Skin of body (tissue), 2 donors: ENCODE data around the gene HSFX3. TPM values are rescaled to one million over a fixed set of nuclear protein-coding genes. Genes with fewer than 3 reads are reported as not detected.
"Not testable (repeated sequence)": the region's sequence is repeated elsewhere in the genome, so short reads cannot be mapped to it uniquely, and the experiment has no call there.

Source experiments
- DNase-seq: peaks from one replicate; lab custom pipeline; 2025; lab: John Stamatoyannopoulos, UW
- total RNA-seq: library from RNA; depleted of rRNA; stranded (reverse); fragments of >200 nt; gene quantifications from one replicate; pipeline ENCODE4 v1.2.3, GENCODE V29; 2014

HSFX3 gene
- total RNA-seq, 1 donor from 2014 or later = not detected

GRCh38 chrX:149518236-149518635 is 31.5 kb downstream of the HSFX3 start:
- no peak for DNase-seq

- no peak for DNase-seq
These were observed 32.4 kb downstream of the HSFX3 start for GRCh38 chrX:149517308-149517707.

DNA sequence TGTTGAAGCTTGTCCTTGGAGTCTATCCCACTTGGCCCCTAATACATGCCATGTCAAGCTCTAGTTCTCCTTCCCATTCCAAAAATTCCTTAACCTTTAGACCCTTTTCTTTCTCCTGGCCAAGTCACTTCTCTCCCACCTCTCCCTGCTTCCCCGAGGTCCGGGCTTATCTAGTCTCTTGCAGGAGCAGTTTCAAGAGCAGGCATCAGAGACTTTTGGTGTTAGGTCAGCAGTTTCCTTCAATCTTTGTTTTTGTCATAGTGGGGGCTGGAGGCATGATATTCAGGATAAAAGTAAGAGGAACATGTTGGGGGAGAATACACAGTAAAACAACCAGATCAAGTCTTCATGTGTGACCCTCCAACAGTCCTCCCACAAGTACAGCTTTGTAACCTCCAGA is 33.1 kb downstream of the HSFX3 start:
- DNase-seq = no peak

DNA sequence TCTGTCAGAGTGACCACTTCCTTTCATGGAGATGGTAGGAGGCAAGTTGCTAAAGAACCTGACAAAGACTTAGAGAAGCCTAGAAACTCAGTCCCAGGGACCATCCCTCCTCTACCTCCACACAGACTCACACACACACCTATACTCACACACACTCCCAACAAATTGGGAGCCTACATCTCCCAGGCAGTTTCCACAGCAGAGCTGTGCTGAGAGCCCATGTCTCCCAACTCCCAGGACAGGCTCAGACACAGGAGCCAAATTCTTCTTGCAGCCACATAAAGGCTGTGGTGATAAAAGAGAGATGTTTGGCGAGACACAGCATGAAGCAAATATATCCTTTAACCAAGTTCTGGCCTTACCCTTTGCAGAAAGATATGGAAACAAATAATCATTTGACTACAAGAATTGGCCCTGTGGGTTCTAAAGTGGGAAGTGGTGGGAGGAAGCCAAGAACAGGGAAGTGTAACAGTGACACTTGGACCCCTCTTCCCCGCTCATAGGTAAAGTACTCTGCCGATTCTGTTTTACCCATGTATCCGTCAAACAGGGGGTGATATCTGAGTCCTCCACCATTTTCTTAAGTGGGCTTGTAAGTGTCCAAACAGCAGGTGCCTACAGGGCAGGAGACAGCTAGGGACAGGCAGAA is 33.6 kb downstream of the HSFX3 start:
- DNase-seq = no peak

DNA sequence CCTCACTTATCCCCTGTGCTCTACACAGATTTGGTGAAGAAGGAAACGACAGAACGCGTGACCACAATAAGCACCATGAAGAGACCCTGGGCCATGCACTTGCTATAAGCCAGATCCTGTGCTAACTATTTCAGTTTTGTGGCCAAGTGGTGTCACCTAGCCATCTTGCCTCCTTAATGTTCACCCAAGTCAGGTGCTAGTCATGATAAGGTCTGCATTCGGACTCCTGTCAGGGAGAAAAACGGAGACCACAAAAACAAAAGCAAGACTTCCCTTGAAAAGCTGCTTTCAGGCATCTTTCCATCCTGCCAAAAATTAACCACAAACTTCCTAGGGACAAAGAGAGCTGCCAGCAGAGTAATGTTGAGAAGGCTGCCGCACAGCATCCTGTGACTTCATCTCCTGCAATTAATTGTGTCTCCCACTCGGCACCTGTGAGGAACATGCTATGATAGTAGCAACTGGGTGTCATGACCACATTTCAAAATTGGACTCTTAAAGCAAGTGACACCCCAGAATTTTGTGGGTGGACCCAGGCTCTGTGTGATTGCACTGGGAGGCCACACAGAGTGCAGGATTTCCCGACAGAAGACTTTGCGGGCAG is 35.8 kb downstream of the HSFX3 start:
- no peak for DNase-seq

GRCh38 chrX:149512225-149512885 is 37.4 kb downstream of the HSFX3 start:
- no peak for DNase-seq

DNA sequence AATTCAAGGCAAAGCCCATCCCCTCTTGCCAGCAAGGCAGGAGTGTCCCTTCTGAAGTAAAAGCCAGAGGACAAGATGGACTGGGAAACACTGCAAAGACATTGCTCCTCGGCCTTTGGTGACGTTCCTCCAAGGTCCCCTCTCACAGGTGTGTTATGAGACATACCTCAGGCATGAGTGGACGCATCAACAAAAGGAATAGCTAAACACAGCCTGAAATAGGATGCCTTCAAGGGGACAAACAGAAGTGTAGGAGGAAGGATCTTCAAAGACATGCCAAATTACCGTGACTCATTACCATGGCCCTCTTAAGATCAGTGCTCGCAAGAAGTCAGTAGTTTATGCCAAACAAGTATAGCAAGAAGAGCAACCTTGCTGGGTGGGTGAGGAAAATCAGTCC is 38.6 kb downstream of the HSFX3 start:
- no peak for DNase-seq

DNA sequence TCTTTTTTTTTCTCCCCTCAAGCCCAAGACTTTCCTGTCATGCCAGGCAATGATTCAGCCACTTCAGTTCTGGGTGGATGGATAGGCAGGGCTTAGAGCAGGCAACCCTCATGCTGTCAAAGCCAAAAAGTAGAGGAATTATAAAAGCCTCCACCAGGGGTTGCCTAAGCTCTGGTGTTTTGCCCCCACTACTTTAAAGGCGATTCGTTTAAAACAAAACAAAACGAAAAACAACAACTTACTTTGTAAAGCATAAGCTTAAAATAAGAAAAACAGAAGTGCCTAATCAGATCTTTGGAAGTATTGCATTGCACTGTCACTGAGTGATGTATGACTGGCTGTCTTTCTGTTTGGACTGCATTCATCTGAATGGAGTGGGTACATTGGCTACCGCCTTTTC is 39.3 kb downstream of the HSFX3 start:
- DNase-seq = no peak

DNA sequence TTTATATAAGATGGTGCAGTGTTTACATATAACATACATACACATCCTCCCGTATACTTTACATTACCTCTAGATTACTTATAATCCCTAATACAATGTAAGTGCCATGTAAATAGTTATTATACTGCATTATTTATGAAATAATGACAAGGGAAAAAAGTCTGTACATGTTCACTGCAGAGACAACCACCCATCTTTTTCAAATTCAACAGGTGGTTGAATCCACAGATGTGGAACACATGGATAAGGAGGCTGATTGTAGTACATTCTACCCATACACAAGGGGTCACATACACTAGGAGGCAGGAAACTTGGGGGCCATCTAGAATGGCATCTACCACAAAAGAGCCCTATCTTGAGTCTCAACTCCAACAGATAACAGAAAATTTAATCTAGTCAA is 41.3 kb downstream of the HSFX3 start:
- DNase-seq = no peak

- no peak for DNase-seq
These were observed 43.4 kb downstream of the HSFX3 start for GRCh38 chrX:149506349-149506748.

- DNase-seq = no peak
These were observed 44.1 kb downstream of the HSFX3 start for GRCh38 chrX:149505671-149506070.

GRCh38 chrX:149504915-149505651 is 44.6 kb downstream of the HSFX3 start, which contains the start of gene IDS:
IDS (minus strand) TSS chrX:149505306; CDS start chrX:149505137, 169 bp downstream.
- DNase-seq = peak; percentile 77

DNA sequence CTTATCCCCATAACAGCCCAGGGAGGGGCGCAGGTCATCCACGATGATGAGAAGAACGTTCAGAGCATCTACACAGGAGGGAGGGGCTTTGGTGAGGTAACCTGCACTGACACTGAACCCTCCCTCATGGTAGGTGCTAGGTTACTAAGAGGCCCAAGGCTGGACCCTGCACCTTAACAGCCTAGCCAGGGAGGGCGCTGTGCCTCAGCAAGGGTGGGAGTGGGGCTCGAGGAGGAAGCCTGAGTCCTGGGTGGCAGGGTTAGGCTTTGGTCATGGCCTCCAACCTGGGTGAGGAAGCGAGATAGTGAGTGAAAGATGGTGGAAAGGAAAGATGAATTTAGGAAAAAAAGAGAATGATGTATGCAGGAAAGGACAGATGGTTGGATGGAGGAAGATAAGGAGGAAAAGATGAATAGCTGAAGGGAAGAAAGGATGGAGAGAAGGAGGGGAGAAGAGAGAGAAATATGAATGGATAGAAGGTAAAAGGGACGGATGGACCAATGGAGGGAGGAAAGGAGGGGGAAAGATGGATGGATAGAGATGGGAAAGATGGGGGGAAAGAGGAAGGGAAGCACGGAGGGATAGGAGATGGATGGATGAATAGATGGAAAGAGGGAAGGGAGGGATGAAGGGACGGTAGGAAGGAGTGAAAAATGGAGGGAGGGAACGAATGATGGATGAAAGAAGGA is 45.4 kb downstream of the HSFX3 start:
- no peak for DNase-seq

GRCh38 chrX:149503446-149503845 is 46.3 kb downstream of the HSFX3 start:
- not testable (repeated sequence) for DNase-seq

DNA sequence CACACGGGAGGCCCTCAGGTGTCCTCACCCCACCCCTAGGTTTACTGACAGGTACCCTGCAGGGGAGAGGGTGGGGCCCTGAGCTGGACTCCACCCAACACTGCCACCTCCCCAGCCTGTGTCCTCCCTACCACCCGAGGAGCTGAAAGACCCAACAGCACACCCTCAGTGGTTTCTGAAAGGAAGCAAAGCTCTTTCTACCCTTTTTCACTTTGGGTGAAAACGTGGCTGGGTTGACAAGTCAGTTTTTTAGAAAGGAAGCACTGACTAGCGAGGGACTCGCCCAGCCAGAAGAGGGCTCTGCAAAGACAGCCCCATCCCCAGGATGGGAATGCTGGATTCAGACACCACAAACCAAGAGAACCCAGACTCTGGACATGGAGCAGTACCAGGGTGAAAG is 46.8 kb downstream of the HSFX3 start:
- DNase-seq = not testable (repeated sequence)

GRCh38 chrX:149499766-149500165 is 50.0 kb downstream of the HSFX3 start:
- DNase-seq = no peak

GRCh38 chrX:149498767-149499166 is 51.0 kb downstream of the HSFX3 start:
- no peak for DNase-seq
